ENCODE results near the gene GRM4. TPM values are rescaled to one million over a fixed set of nuclear protein-coding genes. Genes with fewer than 3 reads are reported as not detected.

Gene GRM4
- total RNA-seq, 6 donors from 2014 or later: 0.24 TPM; not detected in 5

DNA sequence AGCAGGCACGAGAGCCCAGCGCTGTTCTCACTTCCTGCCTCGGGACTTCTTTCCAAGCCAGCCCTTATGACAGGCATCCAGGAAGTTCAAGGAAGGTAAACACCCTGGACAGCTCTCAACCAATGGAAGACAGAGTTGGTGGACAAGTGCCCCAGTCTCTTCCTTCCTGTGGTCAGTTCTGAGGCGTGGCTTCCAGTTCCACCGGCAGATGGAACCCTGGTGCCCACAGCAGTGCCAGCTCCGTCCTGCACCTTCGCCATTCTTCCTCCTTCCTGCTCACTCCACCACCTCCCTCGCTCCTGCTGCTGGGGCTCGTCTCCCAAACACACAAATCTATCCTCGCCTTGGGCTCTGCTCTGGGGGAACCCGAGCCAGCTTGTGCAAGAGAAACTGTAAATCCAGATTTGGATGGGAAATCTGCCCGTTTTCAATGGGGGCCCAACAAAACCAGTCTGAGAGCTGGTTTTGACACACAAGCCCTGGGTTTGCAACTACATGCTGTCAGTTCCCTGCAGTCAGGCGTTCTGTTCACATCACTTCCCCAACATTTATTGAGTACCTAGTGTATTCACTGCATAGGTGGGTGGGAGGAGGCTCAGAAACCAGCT lies 162.7 kb downstream of the GRM4 start:
- DNase-seq (peak in 1 of 2 donors; percentile 72), ATAC-seq (ENCODE audit: low FRiP score in 2 of 2) (peak; percentile 63 to 72)
- Histone ChIP-seq H3K4me1 (peaks cover 0 to 9% (median 7%) of the 10 kb centered on the region in 4 donors), H3K4me3 (peak overlapping the region in 2 of 4 donors; percentile 2 to 25), H3K27me3 (no peaks in the 10 kb centered on the region), H3K9me3 (no peaks in the 10 kb centered on the region), H3K36me3 (no peaks in the 10 kb centered on the region), H3K27ac (no peak overlapping the region)
- TF ChIP-seq, protein P1, sequence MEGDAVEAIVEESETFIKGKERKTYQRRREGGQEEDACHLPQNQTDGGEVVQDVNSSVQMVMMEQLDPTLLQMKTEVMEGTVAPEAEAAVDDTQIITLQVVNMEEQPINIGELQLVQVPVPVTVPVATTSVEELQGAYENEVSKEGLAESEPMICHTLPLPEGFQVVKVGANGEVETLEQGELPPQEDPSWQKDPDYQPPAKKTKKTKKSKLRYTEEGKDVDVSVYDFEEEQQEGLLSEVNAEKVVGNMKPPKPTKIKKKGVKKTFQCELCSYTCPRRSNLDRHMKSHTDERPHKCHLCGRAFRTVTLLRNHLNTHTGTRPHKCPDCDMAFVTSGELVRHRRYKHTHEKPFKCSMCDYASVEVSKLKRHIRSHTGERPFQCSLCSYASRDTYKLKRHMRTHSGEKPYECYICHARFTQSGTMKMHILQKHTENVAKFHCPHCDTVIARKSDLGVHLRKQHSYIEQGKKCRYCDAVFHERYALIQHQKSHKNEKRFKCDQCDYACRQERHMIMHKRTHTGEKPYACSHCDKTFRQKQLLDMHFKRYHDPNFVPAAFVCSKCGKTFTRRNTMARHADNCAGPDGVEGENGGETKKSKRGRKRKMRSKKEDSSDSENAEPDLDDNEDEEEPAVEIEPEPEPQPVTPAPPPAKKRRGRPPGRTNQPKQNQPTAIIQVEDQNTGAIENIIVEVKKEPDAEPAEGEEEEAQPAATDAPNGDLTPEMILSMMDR (IDR thresholded peaks at IDR 0.05): peak in 1 of 6 experiments; percentile 11
- TF ChIP-seq POLR2AphosphoS5 (IDR thresholded peaks at IDR 0.05): no peak
- TF ChIP-seq POLR2A (IDR thresholded peaks at IDR 0.05): peak in 1 of 4 donors; percentile 39
- no peak for TF ChIP-seq EP300 (IDR thresholded peaks at IDR 0.05)
- WGBS, 2 donors: 27 to 30% methylated on average over 11 to 13 of the region's 13 CpGs

DNA sequence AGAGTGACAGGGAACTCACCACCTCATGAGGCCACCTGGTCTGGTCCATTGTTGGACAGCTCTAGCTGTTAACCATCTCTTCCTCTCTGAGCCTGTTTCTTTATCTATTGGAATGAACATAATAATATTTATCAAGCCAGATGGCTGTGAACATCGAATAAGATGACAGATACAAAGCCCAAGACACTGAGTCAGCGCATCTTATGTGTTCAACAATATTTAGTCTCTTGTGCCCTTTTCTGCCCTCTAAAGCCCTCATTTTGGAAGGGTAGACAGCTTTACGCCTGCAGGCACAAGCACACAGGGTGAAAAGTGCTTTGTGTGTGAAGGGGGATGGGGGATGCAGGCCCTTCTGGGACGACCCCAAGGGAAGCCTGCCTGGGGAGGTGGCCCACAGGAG lies 164.0 kb downstream of the GRM4 start:
- ATAC-seq (ENCODE audit: low FRiP score in 2 of 2) (no peak), DNase-seq (no peak)
- no peak overlapping the region for H3K4me3 ChIP-seq
- H3K36me3 ChIP-seq: no peaks in the 10 kb centered on the region
- H3K27ac ChIP-seq: no peak overlapping the region
- TF ChIP-seq POLR2A (IDR thresholded peaks at IDR 0.05) (no peak), POLR2AphosphoS5 (IDR thresholded peaks at IDR 0.05) (no peak), EP300 (IDR thresholded peaks at IDR 0.05) (no peak)
- TF ChIP-seq, protein P1 (IDR thresholded peaks at IDR 0.05): no peak
- H3K4me1 ChIP-seq: peaks cover 0 to 9% (median 7%) of the 10 kb centered on the region in 4 donors
- H3K9me3 ChIP-seq: no peaks in the 10 kb centered on the region
- peaks cover 0 to under 1% (median 0%) of the 10 kb centered on the region in 4 donors for H3K27me3 ChIP-seq
- 78 to 83% methylated on average over 4 of the region's 4 CpGs for WGBS, 2 donors

DNA sequence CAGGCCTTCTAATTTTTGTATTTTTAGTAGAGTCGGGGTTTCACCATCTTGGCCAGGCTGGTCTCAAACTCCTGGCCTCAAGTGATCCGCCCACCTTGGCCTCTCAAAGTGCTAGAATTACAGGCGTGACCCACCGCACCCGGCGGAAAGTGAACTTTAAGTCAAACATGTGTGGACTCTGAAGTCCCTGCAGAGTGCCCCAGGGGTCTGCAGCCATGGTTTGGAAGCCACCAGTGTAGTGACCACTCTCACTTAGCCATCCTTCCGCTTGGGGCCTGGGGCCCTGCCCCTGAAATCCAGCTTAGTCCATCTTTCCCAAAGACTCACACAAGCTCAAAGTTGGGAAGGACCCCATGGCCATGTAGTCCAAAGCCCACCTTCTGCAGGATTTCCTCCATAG lies 164.5 kb downstream of the GRM4 start:
- H3K9me3 ChIP-seq: no peaks in the 10 kb centered on the region
- H3K4me1 ChIP-seq: peaks cover 0 to 9% (median 7%) of the 10 kb centered on the region in 4 donors
- DNase-seq: no peak
- H3K36me3 ChIP-seq: no peaks in the 10 kb centered on the region
- TF ChIP-seq POLR2A (IDR thresholded peaks at IDR 0.05) (no peak), EP300 (IDR thresholded peaks at IDR 0.05) (no peak), POLR2AphosphoS5 (IDR thresholded peaks at IDR 0.05) (no peak)
- TF ChIP-seq, protein P1 (IDR thresholded peaks at IDR 0.05): no peak
- H3K27ac ChIP-seq: no peak overlapping the region
- ATAC-seq (ENCODE audit: low FRiP score in 2 of 2): no peak
- peaks cover 0 to 5% (median 0%) of the 10 kb centered on the region in 4 donors for H3K27me3 ChIP-seq
- 91 to 92% methylated on average over 7 of the region's 7 CpGs for WGBS, 2 donors
- H3K4me3 ChIP-seq: no peak overlapping the region

DNA sequence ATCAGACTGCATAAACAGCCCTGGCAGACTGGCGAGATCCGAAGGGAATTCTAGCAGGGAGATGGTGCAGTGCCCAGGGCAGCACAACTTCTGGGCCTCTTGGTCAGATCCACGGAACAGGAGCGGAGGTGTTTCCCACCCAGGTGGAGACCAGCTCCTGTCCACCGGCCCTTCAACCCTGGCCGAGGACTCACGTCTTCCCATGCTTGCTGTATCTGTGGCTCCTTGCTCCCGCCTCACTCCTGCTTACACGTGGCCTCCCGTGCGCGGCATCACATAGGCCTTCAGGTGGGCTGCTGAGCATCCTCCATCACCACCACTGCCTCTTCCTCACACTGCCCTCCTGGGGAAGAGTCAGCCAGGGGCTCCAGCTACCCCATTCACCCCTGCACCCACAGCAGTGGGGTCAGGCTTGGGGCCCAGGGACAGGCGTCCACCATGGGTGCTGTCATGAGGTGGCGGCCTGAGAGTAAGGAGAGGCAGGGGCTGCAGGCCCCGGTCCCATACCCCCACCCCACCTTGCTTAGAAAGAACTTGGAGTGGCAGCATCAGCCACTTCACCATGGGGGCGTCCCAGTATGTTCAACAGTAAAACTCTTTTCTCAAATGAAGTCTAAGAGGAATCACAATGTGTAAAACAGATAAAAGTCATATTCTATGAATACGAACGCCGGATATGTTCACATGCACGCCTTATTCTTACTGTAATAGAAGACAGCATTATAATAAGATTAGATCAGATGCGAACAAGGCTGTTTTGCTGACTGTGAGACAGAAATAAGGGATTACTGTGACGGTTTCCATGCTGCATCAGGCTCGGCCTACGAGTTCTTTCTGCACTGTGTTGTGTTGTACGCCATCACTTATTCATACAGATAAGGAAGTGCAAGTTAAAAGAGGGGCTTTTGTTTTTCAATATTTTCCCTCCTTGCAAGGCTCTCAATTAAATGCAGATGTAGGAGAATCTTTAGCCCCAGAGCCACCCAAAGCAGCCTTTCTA lies 165.4 kb downstream of the GRM4 start:
- DNase-seq: no peak
- Histone ChIP-seq H3K27me3 (peaks cover 0 to 15% (median 4%) of the 10 kb centered on the region in 4 donors), H3K27ac (no peak overlapping the region), H3K4me1 (peaks cover 0 to 9% (median 7%) of the 10 kb centered on the region in 4 donors), H3K36me3 (no peaks in the 10 kb centered on the region), H3K9me3 (no peaks in the 10 kb centered on the region), H3K4me3 (no peak overlapping the region)
- TF ChIP-seq, protein P1 (IDR thresholded peaks at IDR 0.05): no peak
- no peak for TF ChIP-seq POLR2A (IDR thresholded peaks at IDR 0.05)
- TF ChIP-seq EP300 (IDR thresholded peaks at IDR 0.05): no peak
- no peak for TF ChIP-seq POLR2AphosphoS5 (IDR thresholded peaks at IDR 0.05)
- 85 to 87% methylated on average over 23 to 25 of the region's 25 CpGs for WGBS, 2 donors
- ATAC-seq (ENCODE audit: low FRiP score in 2 of 2): no peak

Measured in upper lobe of left lung (tissue), 6 donors.